ENCODE results near the gene CBLL1. TPM values are rescaled to one million over a fixed set of nuclear protein-coding genes. Genes with fewer than 3 reads are reported as not detected.

CBLL1 gene
- total and polyA plus RNA-seq, 10 of the 15 experiments (the other 5 are each of a cell fraction or from before 2014, with no cell fraction given): 7.2 to 40.1 (median 23.4) TPM

DNA sequence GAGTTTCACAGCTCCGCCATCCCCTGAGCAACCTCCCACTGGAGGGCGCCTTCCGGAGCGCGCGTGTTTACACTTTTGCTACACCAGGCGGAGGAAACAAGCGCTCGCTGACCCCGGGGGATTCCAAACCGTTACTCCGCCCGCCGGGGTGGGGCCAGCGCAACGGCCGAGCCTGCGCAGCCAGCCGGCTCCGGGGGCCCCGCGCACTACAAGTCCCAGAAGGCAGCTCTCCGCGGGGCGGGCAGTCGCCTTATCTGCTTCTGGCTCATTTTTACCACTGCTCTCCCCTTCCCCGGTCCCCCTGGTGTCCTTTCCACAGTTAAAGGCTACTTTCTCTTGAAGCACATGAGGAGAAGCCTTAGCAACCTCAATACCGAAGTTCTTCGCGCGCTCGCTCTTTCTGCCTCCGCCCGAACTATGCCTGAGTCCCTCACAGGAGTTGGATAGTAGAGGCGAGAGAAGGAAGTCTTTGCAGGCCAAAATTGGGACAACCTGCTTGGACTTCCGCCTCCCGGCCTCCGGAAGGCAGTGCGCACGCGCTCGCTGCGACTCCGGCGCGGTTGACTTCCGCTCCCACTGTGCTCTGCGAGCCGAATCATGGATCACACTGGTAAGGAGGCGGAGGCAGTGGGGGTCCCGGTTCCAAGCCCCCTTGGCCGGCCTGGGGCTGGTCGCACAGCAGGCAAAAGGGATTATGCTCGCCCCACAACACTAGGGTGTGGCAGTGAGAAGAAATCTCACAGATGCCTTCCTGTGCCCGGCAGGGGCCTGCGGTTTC, at the start of gene CBLL1 (continued):
- peak; percentile 91 for TF ChIP-seq ZBTB40 (IDR thresholded peaks at IDR 0.05; ENCODE audit: borderline replicate concordance)
- TF ChIP-seq HDAC2 (IDR thresholded peaks at IDR 0.05): no peak
- TF ChIP-seq ZZZ3 (IDR thresholded peaks at IDR 0.05; ENCODE audit: control insufficient read depth, insufficient read length, low read depth): no peak
- TF ChIP-seq TAF1 (IDR thresholded peaks at IDR 0.05; ENCODE audit: borderline replicate concordance, low read depth, low read length): peak; percentile 28; the same call in 1 of the 2 replicates
- peak; percentile 81 for TF ChIP-seq IKZF1 (conservative IDR thresholded peaks at IDR 0.05)
- TF ChIP-seq SMAD5 (IDR thresholded peaks at IDR 0.05; ENCODE audit: low read depth): peak; percentile 82
- no peak; the same call in 1 of the 2 replicates for TF ChIP-seq TARDBP (IDR thresholded peaks at IDR 0.05; ENCODE audit: borderline replicate concordance)
- TF ChIP-seq IKZF2 (IDR thresholded peaks at IDR 0.05): 0 out of 4 replicates have a peak, but pooled peaks of 1 of the 2 experiments have one; percentile 17
- TF ChIP-seq, protein P1, sequence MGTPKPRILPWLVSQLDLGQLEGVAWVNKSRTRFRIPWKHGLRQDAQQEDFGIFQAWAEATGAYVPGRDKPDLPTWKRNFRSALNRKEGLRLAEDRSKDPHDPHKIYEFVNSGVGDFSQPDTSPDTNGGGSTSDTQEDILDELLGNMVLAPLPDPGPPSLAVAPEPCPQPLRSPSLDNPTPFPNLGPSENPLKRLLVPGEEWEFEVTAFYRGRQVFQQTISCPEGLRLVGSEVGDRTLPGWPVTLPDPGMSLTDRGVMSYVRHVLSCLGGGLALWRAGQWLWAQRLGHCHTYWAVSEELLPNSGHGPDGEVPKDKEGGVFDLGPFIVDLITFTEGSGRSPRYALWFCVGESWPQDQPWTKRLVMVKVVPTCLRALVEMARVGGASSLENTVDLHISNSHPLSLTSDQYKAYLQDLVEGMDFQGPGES (IDR thresholded peaks at IDR 0.05): no peak
- TF ChIP-seq CBFB (IDR thresholded peaks at IDR 0.05; ENCODE audit: low read depth): peak; percentile 85
- TF ChIP-seq CEBPB (IDR thresholded peaks at IDR 0.05; ENCODE audit: borderline replicate concordance in 1 of 2, low read depth in 2 of 2, low read length in 2 of 2): no peak
- TF ChIP-seq, protein P2, sequence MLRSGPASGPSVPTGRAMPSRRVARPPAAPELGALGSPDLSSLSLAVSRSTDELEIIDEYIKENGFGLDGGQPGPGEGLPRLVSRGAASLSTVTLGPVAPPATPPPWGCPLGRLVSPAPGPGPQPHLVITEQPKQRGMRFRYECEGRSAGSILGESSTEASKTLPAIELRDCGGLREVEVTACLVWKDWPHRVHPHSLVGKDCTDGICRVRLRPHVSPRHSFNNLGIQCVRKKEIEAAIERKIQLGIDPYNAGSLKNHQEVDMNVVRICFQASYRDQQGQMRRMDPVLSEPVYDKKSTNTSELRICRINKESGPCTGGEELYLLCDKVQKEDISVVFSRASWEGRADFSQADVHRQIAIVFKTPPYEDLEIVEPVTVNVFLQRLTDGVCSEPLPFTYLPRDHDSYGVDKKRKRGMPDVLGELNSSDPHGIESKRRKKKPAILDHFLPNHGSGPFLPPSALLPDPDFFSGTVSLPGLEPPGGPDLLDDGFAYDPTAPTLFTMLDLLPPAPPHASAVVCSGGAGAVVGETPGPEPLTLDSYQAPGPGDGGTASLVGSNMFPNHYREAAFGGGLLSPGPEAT (IDR thresholded peaks at IDR 0.05; ENCODE audit: low read depth): peak; percentile 68
- TF ChIP-seq ZNF24 (IDR thresholded peaks at IDR 0.05): no peak
- no peak for TF ChIP-seq BCL11A (IDR thresholded peaks at IDR 0.05; ENCODE audit: low read depth, low read length)
- no peak for TF ChIP-seq IRF4 (IDR thresholded peaks at IDR 0.05; ENCODE audit: low read depth, low read length)
- TF ChIP-seq NBN (IDR thresholded peaks at IDR 0.05): peak; percentile 79; the same call in 1 of the 2 replicates
- peak; percentile 53 for TF ChIP-seq SP1 (IDR thresholded peaks at IDR 0.05; ENCODE audit: low read depth, low read length)
- peak; percentile 57; the same call in 1 of the 2 replicates for TF ChIP-seq ZNF687 (IDR thresholded peaks at IDR 0.05)
- no peak for TF ChIP-seq SUPT20H (IDR thresholded peaks at IDR 0.05; ENCODE audit: borderline replicate concordance, control insufficient read depth, low read depth, low read length)
- TF ChIP-seq CHD4 (IDR thresholded peaks at IDR 0.05): no peak
- peak; percentile 89 for TF ChIP-seq POLR2A (IDR thresholded peaks at IDR 0.05; ENCODE audit: low read depth, low read length)
